ENCODE results near the gene COL5A3. TPM values are rescaled to one million over a fixed set of nuclear protein-coding genes. Genes with fewer than 3 reads are reported as not detected.

Gene COL5A3
- total RNA-seq, 2 experiments from 2014 or later = 4.4 to 5.2 TPM

DNA sequence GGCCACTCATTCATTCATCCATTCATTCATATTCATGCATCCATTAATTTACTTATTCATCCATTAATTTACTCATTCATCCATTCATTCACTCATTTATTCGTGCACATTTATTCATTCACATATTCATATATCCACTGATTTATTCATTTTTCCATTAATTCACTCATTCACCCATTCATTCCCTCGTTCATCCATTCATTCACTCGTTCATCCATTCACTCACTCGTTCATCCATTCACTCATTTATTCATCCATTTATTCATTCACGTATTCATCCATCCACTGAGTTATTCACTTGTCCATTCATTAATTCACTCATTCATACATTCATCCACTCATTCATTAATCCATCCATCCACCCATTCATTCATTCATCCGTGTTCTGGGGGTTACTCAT is 38.2 kb downstream of the COL5A3 start:
- Histone ChIP-seq H3K27ac (ENCODE audit: low read depth in 1 of 2, low read length in 2 of 2) (no peak overlapping the region), H3K9me3 (ENCODE audit: control insufficient read depth in 1 of 2, insufficient read depth in 1 of 2, low read length in 2 of 2) (peaks cover 0 to under 1% of the 10 kb centered on the region in 2 experiments), H3K4me3 (ENCODE audit: low read length) (no peak overlapping the region), H3K4me1 (ENCODE audit: insufficient read depth, low read length) (no peaks in the 10 kb centered on the region), H3K36me3 (ENCODE audit: insufficient read depth, low read length) (peaks cover 8% of the 10 kb centered on the region), H3K27me3 (ENCODE audit: control insufficient read depth in 1 of 2, insufficient read depth in 2 of 2, low read length in 2 of 2) (peaks cover 2 to 12% of the 10 kb centered on the region in 2 experiments)
- CTCF ChIA-PET = no interaction called here
- Mint-ChIP-seq H3K36me3 (ENCODE audit: low read depth) (no peaks in the 10 kb centered on the region), H3K4me3 (no peak overlapping the region), H3K9me3 (no peaks in the 10 kb centered on the region), H3K27ac (no peak overlapping the region), H3K4me1 (ENCODE audit: low read depth) (no peaks in the 10 kb centered on the region), H3K27me3 (peaks cover 33% of the 10 kb centered on the region)
- intact Hi-C loops (cut with DNase I, micrococcal nuclease) = no loop called here
- ATAC-seq (ENCODE audit: poor library complexity) (no peak), DNase-seq (no peak)
- POLR2A ChIA-PET = no interaction called here
- TF ChIP-seq, protein P1, sequence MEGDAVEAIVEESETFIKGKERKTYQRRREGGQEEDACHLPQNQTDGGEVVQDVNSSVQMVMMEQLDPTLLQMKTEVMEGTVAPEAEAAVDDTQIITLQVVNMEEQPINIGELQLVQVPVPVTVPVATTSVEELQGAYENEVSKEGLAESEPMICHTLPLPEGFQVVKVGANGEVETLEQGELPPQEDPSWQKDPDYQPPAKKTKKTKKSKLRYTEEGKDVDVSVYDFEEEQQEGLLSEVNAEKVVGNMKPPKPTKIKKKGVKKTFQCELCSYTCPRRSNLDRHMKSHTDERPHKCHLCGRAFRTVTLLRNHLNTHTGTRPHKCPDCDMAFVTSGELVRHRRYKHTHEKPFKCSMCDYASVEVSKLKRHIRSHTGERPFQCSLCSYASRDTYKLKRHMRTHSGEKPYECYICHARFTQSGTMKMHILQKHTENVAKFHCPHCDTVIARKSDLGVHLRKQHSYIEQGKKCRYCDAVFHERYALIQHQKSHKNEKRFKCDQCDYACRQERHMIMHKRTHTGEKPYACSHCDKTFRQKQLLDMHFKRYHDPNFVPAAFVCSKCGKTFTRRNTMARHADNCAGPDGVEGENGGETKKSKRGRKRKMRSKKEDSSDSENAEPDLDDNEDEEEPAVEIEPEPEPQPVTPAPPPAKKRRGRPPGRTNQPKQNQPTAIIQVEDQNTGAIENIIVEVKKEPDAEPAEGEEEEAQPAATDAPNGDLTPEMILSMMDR (IDR thresholded peaks at IDR 0.05) = no peak

DNA sequence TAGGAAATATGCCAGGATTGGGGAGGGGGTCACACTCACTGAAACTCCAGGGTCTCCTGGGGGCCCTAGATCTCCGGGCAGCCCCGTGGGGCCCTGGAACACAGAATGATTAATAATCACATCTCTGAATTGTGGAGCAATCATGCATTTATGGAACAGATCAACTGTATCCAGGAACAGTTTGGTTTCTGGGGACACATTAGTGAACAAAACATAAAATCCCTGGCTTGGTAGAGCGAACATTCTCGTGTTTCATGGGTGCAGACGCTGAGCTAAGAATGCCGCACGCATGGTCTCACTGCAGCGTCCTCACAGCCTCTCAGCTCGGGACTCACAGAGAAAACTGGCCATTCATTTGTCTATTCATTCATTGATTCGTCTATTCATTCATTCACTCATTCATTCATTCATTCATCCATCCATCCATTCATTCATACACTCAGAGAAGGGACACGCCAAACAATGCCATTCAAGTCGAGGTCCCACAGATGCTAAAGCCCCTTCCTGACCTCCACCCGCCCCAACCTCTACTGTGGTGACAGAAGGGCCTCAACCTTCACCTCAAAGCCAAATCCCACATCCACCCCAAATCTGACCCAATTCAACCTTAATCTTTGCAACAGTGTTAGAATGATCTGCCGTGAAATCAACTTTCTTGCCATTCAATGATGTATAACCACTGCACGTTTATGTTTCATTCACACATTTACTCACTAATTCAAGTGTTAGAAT is 39.0 kb downstream of the COL5A3 start:
- Mint-ChIP-seq H3K36me3 (ENCODE audit: low read depth) (no peaks in the 10 kb centered on the region), H3K4me3 (no peak overlapping the region), H3K27me3 (peaks cover 39% of the 10 kb centered on the region), H3K27ac (no peak overlapping the region), H3K4me1 (ENCODE audit: low read depth) (no peaks in the 10 kb centered on the region), H3K9me3 (no peaks in the 10 kb centered on the region)
- CTCF ChIA-PET = no interaction called here
- H3K4me1 ChIP-seq (ENCODE audit: insufficient read depth, low read length) = no peaks in the 10 kb centered on the region
- H3K9me3 ChIP-seq (ENCODE audit: control insufficient read depth in 1 of 2, insufficient read depth in 1 of 2, low read length in 2 of 2) = peaks cover 0 to 3% of the 10 kb centered on the region in 2 experiments
- H3K4me3 ChIP-seq (ENCODE audit: low read length) = no peak overlapping the region
- H3K36me3 ChIP-seq (ENCODE audit: insufficient read depth, low read length) = peaks cover 8% of the 10 kb centered on the region
- no peak for DNase-seq
- peaks cover 6 to 19% of the 10 kb centered on the region in 2 experiments for H3K27me3 ChIP-seq (ENCODE audit: control insufficient read depth in 1 of 2, insufficient read depth in 2 of 2, low read length in 2 of 2)
- H3K27ac ChIP-seq (ENCODE audit: low read depth in 1 of 2, low read length in 2 of 2) = no peak overlapping the region
- POLR2A ChIA-PET = no interaction called here
- TF ChIP-seq, protein P1 (IDR thresholded peaks at IDR 0.05) = no peak
- intact Hi-C loops (cut with DNase I, micrococcal nuclease) = no loop called here
- ATAC-seq (ENCODE audit: poor library complexity) = no peak

DNA sequence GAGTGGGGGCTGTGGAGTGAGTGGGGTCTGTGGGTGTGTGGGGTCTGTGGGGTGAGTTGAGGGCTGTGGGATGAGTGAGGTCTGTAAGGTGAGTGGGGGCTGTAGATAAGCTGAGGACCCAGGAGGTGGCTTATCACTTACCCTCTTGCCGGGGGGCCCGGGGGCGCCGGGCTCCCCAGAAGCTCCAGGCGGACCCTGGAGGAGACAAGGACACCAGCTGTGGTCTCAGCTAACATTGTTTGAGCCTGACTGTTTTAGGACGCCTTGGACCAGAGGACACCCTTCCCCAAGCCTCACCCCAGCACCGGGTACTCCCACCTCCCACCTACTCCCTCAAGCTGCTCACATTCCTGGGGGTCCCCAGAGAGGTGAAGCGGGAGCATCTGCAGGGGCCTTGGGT is 39.8 kb downstream of the COL5A3 start:
- CTCF ChIA-PET = no interaction called here
- Mint-ChIP-seq H3K36me3 (ENCODE audit: low read depth) (no peaks in the 10 kb centered on the region), H3K9me3 (no peaks in the 10 kb centered on the region), H3K27ac (no peak overlapping the region), H3K4me3 (no peak overlapping the region), H3K27me3 (peaks cover 46% of the 10 kb centered on the region), H3K4me1 (ENCODE audit: low read depth) (no peaks in the 10 kb centered on the region)
- DNase-seq (no peak), ATAC-seq (ENCODE audit: poor library complexity) (no peak)
- Histone ChIP-seq H3K4me3 (ENCODE audit: low read length) (no peak overlapping the region), H3K36me3 (ENCODE audit: insufficient read depth, low read length) (peaks cover 8% of the 10 kb centered on the region), H3K27ac (ENCODE audit: low read depth in 1 of 2, low read length in 2 of 2) (no peak overlapping the region), H3K9me3 (ENCODE audit: control insufficient read depth in 1 of 2, insufficient read depth in 1 of 2, low read length in 2 of 2) (peaks cover 0 to 5% of the 10 kb centered on the region in 2 experiments), H3K4me1 (ENCODE audit: insufficient read depth, low read length) (no peaks in the 10 kb centered on the region), H3K27me3 (ENCODE audit: control insufficient read depth in 1 of 2, insufficient read depth in 2 of 2, low read length in 2 of 2) (peaks cover 6 to 26% of the 10 kb centered on the region in 2 experiments)
- intact Hi-C loops (cut with DNase I, micrococcal nuclease) = no loop called here
- POLR2A ChIA-PET = no interaction called here
- TF ChIP-seq, protein P1 (IDR thresholded peaks at IDR 0.05) = no peak

Data from CD4-positive, alpha-beta T cell (primary cell).